ENCODE measurements around the gene FOXL1.

DNA sequence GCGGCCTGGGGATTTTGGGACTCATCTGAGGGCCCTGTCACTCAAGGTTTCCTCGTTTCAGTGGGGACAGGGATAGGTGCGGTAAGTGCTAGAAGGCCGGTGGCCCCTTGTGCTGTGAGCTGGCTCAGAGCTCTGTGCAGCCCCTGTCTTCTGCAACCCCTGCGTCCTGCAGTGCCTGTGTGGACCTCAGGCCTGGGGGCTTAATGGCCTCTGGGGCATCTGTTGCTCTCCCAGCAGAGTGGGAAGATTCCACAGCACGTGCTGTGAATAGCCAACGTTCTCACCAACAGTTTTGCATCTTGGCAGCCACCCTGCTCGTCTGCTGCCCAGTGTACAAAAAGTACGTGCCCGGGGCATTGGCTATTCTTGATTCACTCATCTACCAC lies 6.8 kb upstream of the FOXL1 start:
- TF ChIP-seq, protein P1, sequence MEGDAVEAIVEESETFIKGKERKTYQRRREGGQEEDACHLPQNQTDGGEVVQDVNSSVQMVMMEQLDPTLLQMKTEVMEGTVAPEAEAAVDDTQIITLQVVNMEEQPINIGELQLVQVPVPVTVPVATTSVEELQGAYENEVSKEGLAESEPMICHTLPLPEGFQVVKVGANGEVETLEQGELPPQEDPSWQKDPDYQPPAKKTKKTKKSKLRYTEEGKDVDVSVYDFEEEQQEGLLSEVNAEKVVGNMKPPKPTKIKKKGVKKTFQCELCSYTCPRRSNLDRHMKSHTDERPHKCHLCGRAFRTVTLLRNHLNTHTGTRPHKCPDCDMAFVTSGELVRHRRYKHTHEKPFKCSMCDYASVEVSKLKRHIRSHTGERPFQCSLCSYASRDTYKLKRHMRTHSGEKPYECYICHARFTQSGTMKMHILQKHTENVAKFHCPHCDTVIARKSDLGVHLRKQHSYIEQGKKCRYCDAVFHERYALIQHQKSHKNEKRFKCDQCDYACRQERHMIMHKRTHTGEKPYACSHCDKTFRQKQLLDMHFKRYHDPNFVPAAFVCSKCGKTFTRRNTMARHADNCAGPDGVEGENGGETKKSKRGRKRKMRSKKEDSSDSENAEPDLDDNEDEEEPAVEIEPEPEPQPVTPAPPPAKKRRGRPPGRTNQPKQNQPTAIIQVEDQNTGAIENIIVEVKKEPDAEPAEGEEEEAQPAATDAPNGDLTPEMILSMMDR (IDR thresholded peaks at IDR 0.05): no peak
- TF ChIP-seq POLR2A (IDR thresholded peaks at IDR 0.05): no peak
- TF ChIP-seq POLR2AphosphoS5 (IDR thresholded peaks at IDR 0.05; ENCODE audit: insufficient read depth in 1 of 2, low read depth in 1 of 2): no peak
